Activated CD8-positive, alpha-beta memory T cell treated with anti-CD3 and anti-CD28 coated beads for 48 hours (primary cell): ENCODE data around the gene RWDD4.
"Not testable (repeated sequence)": the region's sequence is repeated elsewhere in the genome, so short reads cannot be mapped to it uniquely, and the experiment has no call there.

ENCODE experiments used
- DNase-seq, 3 experiments: peaks; one replicate each; pipeline ENCODE4 v3.0.0-alpha.2; 2020; ENCODE audit warnings: low read depth in 2 of 3, low spot score in 2 of 3

Gene RWDD4

DNA sequence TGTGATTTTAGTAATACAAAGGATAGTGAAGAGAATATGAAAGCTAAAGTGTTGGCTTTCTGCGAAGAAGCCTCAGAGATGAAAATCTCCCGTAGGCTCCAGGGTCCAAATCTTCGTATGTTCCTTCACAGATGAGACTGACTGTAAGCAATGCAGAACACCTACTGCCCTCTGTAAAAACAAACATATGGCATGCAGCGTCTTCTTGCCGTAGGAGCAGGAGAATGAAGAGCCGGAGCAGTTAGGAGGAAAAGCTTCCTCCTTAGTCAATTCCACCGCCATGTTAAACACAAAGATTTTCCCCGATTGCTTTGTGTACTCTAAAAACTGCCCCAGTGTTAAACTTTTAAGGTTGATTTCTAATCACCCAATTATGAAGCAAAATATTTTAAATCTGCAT, 22.5 kb downstream of the RWDD4 start:
- no peak for DNase-seq

DNA sequence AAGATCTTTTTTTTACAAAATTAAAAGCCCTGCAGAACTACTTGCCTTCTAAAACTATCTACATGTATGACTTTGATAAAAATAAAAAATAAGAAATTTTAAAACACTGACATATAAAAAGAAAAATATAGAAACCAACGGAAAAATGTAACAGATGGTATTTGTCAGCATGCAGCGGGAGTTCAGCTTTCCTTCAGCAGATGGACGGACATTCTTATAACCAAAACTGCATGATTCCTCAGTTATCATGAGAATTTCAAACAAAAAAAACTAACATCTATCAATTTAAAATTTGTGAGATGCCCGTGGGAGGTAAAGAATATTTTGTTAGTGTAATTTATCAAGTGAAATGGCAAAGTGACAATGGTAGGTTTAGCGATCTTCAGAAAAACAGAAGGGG, 23.2 kb downstream of the RWDD4 start:
- no peak for DNase-seq

DNA sequence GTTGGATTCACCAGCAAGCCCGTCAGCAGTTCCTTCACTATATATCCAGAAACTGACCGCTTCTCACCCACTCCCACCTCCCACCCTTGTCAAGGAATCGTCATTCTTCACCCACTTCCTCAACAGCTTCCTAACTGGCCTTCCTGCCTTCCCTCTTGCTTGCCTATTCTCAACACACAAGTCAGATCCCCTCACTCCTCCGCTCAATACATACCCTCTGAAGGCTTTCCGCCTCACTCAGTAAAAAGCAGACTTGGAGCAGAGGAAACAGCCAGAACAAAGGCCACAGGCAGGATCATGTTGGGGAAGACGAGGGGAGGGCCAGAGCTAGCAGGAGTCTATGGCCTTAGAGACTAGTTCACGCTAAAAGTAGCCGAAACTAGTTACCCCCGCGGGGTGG, 23.7 kb downstream of the RWDD4 start:
- DNase-seq: no peak

DNA sequence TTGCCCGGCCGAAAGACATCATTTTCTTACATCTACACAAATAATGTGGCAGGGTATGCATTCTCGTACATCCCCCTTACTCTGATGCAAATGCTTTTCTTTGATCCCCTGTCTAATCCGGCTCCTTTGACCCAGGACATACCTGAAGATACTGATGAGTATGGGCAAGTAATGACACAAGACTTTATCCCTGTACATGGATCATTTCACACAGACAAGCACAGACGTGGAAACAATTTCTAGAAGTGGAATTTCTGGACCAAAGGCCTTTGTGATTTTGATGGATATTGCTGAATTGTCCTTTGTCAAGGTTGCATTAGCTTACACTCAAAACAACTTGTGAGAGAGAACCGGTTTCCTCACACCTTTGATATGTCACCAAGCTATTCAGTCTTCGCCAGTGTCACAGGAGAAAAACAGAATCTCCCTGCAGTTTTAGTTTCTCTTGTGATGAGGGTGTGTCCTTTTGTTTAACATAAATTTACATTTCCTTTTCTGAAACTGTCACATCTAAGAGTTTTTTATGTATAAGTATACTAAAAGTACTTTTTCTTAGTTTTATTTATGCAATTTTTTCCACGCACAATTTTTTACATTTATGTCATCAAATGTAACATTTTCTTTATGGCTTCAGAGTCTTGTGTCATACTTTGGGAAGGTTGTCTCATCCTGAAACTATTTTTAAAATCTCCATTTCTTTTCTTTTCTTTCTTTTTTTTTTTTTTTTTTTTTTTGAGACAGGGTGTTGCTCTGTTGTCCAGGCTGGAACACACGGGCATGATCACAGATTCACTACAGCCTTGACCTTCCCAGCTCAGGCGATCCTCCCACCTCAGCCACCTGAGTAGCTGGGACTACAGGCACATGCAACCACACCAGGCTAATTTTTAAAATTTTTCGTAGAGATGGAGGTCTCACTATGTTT, 25.2 kb downstream of the RWDD4 start:
- DNase-seq: no peak

DNA sequence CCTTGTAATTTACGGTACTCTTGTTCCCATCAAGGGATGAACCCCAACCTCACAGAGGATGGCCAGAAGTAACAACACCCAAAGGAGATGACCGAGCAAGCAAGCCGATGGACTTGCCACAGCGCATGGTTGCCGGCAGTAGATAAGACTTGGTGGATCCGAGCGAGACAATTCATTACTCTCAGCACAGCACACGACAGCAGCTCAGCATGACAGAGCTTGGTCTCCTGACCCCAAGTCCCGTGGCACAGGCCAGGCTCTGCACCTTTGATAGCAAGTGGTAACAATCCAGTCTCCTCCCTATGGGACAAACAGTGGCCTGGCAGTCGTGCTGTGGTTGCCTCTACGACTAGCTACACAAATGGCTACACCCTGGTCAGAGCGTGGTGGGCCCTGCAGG, 26.3 kb downstream of the RWDD4 start:
- no peak for DNase-seq

DNA sequence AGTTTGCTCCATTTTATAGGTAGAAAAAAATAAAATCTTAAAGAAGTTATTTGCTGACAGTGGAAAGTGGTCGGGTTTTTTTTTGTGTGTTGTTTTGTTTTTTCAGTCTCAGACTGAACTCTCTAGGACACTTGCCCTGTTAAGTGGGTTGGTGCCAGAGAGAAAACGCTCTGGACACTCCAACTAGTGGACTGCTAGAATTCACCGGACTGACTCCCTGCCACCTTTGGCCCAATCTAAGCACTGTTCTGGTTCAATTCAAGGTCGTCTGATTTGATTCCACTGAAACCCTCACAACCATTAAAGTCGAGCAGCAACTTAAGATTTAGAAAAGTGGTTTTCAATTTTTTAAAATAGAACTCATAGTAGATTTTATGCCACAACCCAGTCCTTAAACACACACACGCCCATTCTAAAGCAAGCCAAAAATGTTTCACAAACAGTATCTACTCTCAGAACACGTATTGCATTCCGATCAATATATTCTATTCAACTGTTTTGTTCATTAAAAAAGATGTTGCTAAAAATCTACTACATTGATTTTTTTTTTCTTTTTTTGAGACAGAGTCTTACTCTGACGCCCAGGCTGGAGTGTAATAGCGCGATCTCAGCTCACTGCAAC, 27.3 kb downstream of the RWDD4 start:
- no peak for DNase-seq

DNA sequence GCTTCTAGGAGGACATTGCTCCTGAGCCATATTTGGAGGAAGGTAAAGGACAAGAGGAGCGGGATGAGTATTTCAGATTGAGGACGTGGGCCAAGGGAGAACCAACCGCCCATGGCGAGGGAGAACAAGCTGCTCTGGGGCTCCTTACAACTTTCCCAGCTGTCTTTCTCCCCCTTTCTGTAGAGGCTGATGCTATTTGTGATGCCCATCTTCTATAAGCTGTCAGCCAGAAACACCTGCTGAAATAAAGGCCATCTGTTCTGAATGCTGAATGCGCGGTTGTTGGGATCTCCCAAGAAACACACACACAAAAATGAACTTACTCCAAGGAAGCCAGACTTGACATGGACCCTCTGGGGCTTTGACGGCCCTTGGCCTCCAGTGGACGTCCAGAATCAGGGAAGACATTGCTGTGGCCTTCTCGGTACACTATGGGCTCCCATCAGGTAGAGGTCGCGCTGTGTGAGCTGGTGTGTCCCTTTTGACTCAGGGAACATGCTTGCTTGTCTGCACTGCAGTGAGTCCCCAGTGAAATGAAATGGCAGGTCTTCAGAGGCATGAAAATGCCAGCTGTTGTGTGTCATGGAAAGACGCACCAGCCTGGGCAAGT, 30.9 kb downstream of the RWDD4 start:
- no peak for DNase-seq

DNA sequence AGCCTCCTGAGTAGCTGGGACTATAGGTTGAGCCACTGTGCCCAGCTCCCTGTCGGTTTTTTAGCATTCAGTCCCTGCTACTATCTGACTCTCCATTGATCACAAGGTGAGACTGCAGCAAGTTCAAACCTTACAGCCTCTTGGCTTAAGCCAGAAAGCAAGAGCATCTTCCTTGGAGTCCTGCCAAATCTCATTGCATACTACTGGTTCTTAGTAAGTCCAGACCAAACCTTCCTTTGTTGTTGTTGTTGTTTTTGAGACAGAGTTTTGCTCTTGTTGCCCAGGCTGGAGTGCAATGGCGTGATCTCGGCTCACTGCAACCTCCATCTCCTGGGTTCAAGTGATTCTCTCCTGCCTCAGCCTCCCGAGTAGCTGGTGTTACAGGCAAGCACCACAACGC, 31.7 kb downstream of the RWDD4 start:
- not testable (repeated sequence) for DNase-seq

DNA sequence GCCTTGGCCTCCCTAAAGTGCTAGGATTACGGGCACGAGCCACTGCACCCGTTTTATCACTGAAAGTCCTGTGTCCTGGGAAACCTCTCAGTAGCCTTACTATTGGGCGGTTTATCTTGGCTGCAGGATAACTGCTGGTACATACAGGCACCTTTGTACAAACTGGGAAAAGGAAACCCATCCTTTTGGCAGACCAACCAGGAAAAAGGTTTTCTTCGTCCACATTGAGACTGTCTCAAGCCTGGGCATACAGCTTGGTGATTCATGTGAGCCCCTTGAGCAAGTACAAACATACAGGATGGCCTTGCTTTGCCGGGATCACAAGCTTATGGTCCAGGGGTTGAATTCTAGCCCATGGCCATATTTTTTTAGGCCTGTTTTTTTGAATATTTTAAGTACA, 32.8 kb downstream of the RWDD4 start:
- no peak for DNase-seq

DNA sequence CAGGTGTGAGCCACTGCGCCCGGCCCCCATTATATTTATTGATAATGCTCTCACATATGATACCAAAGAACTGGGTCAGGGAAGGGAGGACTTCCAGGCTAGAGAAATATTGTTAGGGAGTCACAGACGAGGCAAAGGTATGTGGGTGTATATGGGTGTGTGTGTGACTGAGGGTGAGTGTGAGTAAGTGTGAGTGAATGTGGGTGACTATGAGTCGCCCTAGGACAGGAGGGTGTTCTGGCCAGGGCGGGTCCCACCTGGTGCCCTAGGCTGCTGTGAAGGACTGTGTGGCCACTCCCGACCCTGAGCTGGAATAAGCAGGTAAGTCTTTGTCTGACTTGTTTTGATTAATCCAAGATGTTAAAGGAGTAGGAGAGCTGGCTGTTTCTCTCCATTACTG, 34.4 kb downstream of the RWDD4 start:
- DNase-seq: no peak

DNA sequence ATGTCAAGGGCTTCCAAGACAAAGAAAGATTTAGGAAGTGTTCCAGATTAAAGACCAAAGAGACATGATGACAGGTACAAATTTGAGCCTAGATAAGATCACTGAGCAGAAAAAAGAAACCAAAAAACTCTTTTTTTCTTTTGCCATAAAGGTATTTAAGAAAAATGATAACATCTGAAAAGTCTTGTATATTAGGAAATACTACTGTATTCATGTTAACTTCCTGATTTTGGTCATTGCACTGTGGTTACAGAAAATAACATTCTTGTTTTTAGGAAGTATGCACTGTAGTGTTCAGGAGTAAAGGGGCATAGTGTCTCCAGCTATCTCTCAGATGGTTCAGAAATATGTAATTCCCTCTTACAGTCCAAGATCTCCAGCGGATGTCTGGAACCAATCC, 37.1 kb downstream of the RWDD4 start:
- DNase-seq: no peak

DNA sequence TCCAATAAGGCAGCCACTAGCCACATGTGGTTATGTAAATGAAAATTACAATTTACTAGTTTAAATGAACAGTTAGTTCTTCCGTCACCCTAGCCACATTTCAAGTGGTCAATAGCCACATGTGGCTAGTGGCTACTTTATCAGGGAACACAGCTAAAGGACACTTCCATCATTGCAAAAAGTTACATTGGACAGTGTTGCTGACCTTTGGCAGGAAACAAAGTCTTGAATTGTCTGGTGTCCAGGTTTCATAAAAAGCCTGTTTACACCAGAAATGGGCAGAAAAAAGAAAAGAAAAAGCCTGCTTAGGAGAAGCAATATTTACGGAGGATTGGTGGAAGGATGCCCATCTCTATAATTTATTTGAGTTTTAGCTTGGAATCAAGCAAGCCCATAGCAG, 38.6 kb downstream of the RWDD4 start:
- DNase-seq: no peak

DNA sequence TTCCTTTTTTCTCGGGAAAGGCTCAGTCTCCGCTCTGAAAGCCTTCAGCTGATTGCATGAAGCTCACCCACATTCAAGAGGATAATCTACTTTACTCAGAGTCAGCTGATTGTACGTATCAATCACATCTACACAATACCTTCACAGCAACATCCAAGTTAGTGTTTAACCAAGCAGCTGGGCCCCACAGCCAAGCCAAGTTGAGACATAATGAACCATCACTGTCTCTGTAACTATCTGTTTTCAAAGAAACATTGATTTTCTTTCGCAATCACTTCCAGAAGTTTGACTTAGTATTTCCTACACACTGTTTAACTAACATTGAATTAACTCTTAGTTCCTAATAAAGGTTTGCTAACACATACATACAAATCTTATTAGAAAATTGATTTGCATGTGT, 40.3 kb downstream of the RWDD4 start:
- DNase-seq: no peak

DNA sequence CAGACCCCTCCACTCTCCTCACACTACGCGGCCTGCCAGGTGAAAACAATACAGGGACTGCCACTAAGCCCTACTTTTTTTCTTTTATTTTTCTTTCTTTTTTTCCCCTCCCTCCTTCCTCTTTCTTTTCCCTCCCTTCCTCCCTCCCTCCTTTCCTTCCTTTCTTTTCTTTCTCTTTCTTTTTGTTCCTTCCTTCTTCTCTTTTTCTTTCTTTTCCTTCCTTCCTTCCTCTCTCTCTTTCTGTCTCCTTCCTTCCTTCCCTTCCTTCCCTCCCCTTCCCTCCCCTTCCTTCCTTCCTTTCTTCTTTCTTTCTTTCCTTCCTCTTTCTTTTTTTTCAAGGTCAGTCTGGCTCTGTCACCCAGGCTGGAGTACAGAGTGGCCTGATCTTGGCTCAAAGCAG, 41.9 kb downstream of the RWDD4 start:
- DNase-seq: no peak

DNA sequence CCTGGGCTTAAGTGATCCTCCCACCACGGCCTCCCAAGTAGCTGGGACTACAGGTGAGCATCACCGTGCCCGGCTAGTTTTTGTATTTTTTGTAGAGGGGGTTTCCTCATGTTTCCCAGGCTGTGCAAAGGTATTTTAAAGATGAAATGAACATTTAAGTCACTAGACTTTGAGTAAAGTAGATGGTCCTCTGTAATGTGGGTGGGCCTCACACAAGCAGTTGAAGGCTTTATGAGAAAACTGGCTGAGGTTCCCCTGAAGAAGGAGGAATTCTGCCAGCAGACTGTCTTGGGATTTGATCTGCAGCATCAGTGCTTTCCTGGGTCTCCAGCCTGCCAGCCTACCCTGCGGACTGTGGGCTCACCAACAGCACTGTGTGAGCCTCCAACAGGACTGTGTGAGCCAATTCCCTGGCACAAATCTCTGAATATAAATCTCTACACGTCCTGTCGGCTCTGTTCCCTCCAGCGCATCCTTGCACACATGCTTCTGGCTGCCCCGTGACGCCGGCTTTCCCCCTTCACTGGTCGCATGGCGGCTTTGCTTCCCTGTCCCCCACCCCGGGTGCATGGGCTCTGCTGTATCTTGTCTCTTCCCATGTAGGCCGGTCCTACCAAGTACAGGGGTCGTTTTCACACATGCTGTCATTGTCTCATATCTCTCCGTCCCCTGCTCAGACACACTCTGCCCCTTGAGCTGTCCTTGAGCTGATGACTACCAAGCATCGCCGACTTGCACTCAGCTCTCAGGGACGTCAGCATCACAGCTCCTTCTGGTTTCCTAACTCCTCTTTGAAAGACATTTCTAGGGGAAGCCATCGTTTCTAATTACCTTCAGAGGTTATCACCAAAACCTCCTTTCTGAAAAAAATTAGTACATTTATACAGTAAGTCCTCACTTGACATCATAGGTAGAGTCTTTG, 46.4 kb downstream of the RWDD4 start:
- no peak for DNase-seq

DNA sequence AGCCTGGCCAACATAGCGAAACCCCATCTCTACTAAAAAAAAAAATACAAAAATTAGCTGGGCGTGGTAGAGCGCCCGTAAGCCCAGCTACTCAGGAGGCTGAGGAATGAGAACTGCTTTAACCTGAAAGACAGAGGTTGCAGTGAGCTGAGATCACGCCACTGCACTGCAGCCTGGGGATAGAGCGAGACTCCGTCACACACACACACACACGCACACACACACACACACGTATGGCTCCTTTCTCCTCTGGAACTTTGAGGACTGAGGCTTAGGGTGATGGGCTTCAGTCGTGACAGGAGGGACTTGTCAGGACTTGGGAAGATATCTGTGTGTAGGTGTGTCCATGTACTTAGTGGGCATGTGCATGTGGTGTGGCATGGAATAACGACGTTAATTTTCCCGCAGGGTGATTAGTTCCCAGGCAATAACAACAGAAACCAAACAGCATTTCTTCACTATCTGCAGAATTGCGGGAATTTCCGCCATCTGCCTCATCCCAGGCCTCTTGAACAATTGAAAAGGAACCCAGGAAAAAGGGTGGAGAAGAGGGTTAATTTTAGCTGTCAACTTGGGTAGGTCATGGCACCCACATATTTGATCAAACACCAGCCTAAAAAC, 47.7 kb downstream of the RWDD4 start:
- no peak for DNase-seq

DNA sequence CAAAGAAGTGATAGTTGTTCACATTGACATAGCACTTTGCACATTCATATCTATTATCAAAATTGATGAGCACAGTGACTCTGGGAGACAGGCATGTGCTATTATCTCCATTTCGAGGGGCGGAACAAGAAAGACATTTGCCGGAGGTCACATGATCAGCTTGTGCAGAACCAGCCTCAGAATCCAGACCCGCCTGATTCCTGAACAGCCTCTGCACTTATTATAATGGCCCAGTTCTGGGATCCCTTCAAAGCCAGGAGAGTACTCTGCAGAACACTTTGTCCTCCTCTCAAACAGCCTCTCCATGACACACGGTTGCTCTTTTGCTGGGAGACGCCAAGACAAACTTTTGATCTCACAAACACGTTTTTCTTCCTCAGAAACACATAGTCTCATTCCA, 48.4 kb downstream of the RWDD4 start:
- no peak for DNase-seq

DNA sequence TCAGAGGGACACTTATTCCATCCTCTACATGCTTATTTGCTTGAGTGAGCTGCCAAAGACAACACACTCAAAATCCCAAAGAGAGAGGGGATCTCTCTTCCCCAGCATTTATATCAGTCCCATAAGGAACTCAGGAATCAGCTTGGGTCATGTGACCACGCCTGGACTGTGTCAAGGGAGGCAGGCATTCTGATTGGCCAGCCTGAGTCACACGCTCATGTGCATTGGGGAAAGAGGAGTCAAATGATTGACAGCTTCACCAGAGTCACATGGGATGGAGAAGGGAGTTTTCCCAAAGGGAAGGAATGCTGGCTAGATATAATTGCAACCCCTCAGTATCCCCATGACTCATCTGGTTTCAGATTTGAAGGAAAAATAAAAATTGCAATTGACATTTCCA, 49.0 kb downstream of the RWDD4 start:
- DNase-seq: no peak

DNA sequence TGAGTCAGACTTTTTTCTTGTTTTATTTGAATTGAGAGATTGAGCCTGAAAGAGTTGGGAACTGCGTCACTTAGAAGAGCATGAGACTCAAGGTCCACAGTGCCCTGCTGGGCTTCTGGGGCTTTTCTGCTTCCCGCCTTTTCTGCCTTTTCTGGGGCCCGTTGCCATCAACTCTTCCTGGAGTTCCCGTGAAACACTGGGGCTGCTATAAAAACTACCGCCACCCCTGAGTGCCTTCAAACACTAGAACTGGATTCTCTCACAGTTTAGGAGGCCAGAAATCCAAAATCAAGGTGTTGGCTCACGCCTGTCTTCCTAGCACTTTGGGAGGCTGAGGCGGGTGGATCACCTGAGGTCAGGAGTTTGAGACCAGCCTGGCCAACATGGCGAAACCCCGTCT, 49.8 kb downstream of the RWDD4 start:
- DNase-seq: no peak

DNA sequence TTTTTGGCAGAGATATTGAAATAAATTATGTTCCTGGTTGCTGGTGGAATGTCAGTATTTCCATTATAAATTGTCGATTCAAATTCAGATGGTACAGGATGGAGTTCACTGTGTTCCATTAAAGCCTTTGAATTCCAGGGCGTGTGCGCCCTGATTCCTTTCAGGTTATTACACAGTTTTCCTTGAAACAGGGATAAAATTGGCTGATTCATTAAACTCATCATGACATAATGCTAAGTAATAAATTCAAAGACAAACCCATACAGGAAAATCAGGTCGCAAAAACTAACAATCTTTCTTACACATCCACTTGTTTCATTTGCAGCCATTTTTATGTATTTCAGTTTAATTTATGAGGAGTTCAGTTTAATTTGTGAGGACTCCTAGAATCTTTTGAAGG, 51.1 kb downstream of the RWDD4 start:
- no peak for DNase-seq

DNA sequence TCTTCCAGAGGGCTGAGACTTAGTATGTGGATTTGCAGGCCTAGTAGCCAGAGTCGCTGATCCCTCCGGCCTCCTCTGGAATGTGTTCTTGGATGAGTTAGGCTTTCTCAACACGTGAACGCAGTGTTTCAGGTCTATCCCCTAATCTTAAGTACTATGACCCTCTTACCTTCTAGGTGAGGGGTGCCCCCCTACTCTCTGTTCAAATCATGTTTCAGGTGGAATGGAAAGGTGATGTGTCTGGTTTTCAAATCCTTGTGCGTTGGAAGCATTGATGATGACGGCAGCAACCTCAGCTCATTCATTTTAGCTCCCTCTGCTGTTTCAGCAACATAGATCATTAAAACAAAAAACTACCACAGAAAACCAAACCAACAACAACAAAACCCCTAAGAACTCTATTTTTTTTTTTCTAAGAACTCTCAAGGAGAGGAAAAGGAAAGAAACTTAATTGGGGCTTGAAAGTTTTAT, 56.4 kb downstream of the RWDD4 start:
- DNase-seq: no peak
